Stimulated activated CD4-positive, alpha-beta T cell treated with anti-CD3 and anti-CD28 coated beads, TNF-alpha, amount 100 ng/mL, for 4 hours (primary cell): ENCODE measurements around the gene BCAR1.
"Not testable (repeated sequence)": the region's sequence is repeated elsewhere in the genome, so short reads cannot be mapped to it uniquely, and the experiment has no call there.

Source experiments
- DNase-seq, 3 experiments: peaks; one replicate each; pipeline ENCODE4 v3.0.0-alpha.2; 2020; ENCODE audit warnings: low read depth in 3 of 3

The BCAR1 gene

GRCh38 chr16:75251280-75252048 lies at the start of gene BCAR1:
Gene BCAR1 (minus strand): TSS chr16:75251624. CDS start chr16:75251482, 142 bp downstream.
- no peak for DNase-seq

- DNase-seq: no peak
Measured at GRCh38 chr16:75298267-75298666, 46.8 kb upstream of the BCAR1 start.

DNA sequence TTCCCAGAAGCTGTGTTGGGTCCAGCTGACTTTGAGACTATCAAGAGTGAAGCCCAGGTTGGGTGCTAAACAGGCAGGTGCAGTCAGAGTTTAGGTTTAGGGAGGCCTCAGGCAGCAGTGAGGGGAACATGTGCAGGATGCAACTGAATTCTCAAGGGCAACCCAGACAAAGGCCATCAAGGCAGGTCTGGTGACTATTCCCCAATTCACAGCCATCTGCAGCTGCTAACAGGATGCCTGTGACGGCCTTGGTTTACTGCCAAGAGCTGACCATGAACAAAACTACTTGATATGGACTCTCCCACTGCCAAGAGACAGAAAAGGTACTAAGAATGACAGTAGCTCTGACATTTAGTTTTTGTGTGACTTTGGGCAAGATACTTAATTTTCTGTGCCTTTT lies 45.2 kb upstream of the BCAR1 start:
- no peak for DNase-seq

DNA sequence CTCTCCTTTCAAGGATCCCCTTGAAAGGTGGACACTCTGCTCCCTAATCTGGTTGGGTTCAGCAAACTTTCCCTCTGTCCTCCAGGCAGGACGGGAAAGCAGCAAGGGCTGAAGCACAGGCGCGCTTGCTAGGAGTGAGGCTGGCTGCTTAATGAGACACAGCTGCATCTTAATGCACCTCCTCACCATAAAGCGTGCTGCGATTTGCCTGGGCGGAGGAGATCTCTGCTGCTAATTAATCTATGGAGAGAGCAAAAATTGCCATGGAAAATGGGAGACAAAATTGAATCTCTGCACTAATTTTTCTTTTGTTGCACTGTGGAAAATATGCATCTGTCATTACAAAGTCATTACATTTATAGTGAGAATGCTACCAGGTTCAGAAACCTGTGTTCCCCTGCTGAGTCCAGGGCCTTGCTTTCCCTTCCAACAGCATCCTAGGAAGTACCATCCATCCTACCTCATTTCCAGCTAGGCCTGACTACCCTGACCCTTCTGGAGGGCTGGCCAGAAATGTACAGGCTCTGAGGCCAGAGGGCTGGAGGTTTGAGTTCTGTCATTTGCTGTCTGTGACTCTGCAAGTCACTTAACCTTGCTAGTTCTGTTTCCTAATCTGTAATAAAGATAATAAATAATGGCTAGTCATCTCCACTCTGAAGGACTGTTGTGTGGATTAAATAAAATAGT lies 43.5 kb upstream of the BCAR1 start:
- DNase-seq: no peak

GRCh38 chr16:75293772-75294171 lies 42.3 kb upstream of the BCAR1 start:
- DNase-seq: no peak

GRCh38 chr16:75293173-75293572 lies 41.7 kb upstream of the BCAR1 start:
- no peak for DNase-seq

GRCh38 chr16:75292691-75293090 lies 41.3 kb upstream of the BCAR1 start:
- DNase-seq: no peak

GRCh38 chr16:75289189-75289588 lies 37.8 kb upstream of the BCAR1 start:
- no peak for DNase-seq

DNA sequence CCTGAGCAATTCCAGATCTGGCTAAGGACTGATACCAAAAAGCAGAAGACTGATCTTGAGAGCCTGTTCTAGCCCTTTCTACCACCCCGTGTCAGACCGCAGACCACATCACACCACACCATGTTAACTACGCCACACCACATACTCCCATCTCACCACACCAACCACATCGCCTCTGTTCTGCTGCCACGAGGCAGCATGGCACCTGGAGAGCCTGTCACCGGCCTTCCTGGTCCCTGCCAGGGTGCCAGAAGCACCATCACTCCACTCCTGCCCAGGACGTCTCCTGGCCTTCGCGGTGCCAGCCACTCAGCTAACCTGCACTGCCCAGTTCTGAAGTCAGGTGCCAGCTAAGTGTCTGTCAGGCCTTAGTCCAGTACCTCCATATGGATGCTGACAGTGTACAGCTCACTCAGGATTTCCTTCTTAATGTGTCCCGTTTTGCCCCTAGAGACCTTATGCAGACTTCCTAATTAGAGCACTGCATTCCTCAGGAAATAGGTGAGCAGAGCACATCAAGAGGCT lies 37.2 kb upstream of the BCAR1 start:
- DNase-seq: peak in 1 of 3 experiments; percentile 13

GRCh38 chr16:75288181-75288580 lies 36.8 kb upstream of the BCAR1 start:
- DNase-seq: no peak

GRCh38 chr16:75287708-75288107 lies 36.3 kb upstream of the BCAR1 start:
- DNase-seq: no peak

DNA sequence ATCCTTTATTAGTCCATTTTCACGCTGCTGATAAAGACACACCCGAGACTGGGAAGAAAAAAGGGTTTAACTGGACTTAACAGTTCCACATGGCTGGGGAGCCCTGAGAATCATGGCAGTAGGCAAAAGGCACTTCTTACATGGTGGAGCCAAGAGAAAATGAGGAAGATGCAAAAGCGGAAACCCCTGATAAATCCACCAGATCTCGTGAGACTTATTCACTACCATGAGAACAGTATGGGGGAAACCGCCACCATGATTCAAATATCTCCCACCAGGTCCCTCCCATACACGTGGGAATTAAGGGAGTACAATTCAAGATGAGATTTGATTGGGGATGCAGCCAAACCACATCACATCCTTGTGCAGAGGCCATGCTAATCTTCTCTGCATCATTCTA lies 35.0 kb upstream of the BCAR1 start:
- DNase-seq: no peak

DNA sequence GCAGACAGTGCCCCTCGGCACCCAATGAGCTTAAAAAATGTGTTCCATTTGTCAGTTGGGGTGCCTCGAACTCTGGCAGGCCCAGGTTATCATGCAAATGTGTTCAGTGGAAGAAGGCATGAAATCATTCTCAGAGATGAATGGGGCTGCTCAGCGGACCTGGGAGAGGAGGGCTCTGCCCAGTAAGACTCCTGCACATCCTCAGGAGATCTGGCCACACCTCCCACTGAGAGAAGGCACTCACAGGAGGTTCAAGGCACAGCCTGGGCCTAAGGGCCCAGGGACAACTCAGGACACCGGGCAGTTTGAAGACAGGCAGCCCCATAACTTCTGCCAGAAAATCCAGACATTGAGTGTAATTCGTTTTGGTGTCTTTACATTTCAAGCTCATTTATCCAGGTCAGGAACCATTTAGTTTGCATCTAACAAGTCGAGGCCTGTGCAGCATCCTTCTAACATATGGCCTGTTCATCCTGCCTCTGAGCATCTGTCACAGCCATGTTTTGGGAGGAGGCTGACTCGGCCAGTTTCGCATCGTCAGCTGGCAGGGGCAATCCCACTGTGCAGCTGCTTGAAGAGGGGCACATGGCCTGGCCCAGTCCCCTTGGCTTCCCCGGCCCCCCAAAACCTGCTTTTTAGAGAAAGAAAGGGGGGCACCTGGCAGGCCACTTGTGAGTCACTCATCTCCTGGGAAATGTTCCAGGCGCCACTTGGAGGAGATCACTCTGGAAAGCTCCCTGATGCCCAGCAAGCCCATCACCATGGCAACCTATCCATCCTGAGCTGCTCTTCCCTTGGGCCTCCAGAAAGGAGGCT lies 31.2 kb upstream of the BCAR1 start:
- DNase-seq: no peak

DNA sequence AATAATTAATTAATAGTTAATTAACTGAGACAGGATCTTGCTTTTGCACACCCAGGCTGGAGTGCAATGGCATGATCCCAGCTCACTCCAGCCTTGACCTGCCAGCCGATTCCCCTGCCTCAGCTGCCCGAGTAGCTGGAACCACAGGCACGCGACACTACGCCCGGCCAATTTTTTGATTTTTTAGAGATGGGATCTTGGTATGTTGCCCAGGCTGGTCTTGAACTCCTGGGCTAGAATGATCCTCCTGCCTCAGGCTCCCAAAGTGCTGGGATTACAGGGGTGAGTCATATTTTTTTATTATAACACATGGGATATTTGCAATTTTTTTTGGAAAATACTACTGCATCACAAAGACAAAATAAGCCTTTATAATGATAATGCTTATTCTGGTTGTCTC lies 30.4 kb upstream of the BCAR1 start:
- no peak for DNase-seq

DNA sequence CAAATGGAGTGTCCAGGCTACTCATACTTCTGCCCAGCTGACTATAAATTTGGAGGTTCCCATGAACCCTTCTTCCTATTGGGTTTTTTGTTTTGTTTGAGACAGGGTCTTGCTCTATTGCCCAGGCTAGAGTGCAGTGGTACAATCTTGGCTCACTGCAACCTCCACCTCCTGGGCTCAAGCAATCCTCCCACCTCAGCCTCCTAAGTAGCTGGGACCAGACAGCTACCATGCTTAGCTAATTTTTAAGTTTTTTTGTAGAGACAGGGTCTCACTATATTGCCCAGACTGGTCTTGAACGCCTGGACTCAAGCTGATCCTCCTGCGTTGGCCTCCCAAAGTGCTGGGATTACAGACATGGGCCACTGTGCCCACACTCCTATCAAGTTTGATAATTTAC lies 29.6 kb upstream of the BCAR1 start:
- DNase-seq: not testable (repeated sequence)

DNA sequence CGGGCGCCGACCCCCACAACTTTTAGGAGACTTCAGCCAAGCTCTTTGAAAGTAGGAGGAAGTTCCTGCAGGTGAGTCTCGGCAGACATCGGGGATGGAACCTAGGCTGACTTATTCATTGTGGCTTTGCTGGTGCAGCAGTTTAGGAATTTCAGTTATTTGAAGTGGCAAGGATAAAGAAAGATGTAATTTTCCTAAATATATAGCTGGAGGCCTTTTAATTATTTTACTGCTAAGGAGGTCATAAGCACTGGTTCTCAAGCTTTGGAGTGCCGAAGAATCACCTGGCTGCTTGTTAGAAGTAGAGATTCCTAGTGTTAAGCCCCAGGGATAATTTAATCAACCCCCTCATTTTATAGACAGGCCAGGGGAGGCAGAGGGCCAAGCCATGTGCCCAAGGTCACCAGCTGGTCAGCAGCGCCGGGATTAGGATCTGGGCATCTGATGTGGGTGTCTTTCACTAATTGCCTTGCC lies 28.9 kb upstream of the BCAR1 start:
- DNase-seq: no peak

GRCh38 chr16:75279305-75279704 lies 27.9 kb upstream of the BCAR1 start:
- DNase-seq: no peak

GRCh38 chr16:75273054-75273925 lies 21.9 kb upstream of the BCAR1 start:
- DNase-seq: no peak

DNA sequence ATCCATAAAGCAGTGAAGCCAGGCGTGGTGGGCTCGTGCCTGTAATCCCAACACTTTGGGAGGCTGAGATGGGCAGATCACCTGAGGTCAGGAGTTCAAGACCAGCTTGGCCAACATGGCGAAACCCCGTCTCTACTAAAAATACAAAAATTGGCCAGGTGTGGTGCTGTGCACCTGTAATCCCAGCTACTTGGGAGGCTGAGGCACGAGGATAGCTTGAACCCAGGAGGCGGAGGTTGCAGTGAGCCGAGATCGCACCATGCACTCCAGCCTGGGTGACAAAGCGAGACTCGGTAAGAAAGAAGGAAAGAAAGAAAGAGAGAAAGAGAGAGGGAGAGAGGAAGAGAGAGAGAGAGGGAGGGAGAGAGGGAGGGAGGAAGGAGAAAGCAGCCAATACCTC lies 21.2 kb upstream of the BCAR1 start:
- not testable (repeated sequence) for DNase-seq

DNA sequence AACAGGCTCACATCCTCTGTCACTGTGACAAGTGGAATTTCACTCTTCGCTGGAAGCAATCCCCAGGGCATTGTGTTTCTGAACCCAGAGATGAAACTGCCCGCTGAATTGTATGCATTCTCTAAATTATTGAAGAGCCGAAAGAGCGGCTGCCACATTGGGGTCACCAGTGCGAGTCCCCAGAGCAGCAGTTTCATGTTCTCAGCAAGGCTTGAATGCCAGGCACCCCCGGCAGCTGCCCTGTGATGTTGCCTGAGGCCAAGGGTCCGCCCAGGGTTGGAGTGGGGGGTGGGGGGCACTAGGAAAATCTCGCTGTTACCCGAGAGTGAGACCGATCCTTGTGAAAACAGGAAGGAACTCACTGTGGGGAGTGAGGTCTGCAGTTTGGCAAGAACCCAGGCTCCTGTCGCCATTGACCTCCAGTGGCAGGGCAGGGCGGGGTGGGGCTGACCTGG lies 20.7 kb upstream of the BCAR1 start:
- no peak for DNase-seq
